ENCODE results near the gene SALL4.
"Not testable (repeated sequence)": the region's sequence is repeated elsewhere in the genome, so short reads cannot be mapped to it uniquely, and the experiment has no call there.

SALL4 gene

DNA sequence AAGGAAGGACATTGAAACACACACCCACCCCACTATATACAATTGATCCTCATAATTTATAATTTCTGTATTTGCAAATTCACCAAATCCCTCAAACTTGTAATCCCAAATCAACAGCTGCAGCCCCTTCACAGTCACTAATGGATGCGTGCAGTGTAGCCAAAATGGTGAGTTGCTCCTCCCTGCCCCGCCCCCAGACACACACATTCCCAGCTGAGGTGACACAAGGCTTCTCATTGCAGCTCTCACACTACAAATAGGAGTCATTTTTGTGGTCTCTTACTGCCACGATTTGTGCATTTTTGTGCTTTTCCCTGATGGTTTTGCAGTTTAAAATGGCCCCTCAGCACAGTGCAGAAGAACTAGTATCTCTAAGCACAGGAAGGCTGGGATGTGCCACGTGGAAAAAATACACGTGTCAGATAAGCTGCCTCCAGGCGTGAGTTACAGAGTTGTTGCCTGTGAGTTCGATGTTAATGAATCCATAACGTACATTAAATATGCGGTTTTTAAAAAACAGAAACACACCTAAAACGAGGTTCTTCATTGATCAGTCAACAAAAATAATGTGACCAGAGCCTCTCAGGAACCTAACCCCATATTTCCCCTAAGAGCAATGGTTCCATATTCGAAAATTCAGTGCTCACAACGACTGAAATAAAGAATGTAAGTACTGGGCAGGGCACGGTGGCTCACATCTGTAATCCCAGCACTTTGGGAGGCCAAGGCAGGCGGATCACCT is 42.4 kb downstream of the SALL4 start:
- TF ChIP-seq, protein P1, sequence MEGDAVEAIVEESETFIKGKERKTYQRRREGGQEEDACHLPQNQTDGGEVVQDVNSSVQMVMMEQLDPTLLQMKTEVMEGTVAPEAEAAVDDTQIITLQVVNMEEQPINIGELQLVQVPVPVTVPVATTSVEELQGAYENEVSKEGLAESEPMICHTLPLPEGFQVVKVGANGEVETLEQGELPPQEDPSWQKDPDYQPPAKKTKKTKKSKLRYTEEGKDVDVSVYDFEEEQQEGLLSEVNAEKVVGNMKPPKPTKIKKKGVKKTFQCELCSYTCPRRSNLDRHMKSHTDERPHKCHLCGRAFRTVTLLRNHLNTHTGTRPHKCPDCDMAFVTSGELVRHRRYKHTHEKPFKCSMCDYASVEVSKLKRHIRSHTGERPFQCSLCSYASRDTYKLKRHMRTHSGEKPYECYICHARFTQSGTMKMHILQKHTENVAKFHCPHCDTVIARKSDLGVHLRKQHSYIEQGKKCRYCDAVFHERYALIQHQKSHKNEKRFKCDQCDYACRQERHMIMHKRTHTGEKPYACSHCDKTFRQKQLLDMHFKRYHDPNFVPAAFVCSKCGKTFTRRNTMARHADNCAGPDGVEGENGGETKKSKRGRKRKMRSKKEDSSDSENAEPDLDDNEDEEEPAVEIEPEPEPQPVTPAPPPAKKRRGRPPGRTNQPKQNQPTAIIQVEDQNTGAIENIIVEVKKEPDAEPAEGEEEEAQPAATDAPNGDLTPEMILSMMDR (IDR thresholded peaks at IDR 0.05; ENCODE audit: control insufficient read depth, insufficient read depth, low read depth, low read length, missing control alignments) = no peak
- DNase-seq (ENCODE audit: low read depth) = no peak
- H3K4me3 ChIP-seq (ENCODE audit: control insufficient read depth, low read depth, low read length) = no peak overlapping the region

DNA sequence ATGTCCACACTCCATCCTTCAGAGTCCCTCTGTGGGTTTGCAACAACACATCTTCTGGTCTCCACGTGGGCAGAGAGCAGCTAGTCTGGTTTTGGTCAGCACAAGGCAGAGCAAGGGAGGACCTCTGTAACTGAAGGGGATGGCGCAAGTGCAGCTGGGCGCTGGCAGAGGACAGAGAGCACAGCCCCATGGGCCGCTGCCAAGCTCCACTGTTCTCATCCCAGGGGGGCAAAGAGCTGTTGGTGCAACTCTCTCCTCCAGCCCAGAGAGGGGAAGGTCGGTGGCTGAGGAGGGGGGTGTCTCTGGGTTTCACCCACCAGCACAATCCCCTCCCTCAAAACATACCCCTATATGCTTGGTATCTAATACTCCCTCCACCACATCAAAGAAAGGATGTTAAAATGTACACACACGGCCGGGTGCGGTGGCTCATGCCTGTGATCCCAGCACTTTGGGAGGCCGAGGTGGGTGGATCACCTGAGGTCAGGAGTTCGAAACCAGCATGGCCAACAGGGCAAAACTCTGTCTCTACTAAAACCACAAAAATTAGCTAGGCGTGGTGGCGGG is 43.3 kb downstream of the SALL4 start:
- no peak overlapping the region for H3K4me3 ChIP-seq (ENCODE audit: control insufficient read depth, low read depth, low read length)
- DNase-seq (ENCODE audit: low read depth) = no peak
- TF ChIP-seq, protein P1 (IDR thresholded peaks at IDR 0.05; ENCODE audit: control insufficient read depth, insufficient read depth, low read depth, low read length, missing control alignments) = no peak

DNA sequence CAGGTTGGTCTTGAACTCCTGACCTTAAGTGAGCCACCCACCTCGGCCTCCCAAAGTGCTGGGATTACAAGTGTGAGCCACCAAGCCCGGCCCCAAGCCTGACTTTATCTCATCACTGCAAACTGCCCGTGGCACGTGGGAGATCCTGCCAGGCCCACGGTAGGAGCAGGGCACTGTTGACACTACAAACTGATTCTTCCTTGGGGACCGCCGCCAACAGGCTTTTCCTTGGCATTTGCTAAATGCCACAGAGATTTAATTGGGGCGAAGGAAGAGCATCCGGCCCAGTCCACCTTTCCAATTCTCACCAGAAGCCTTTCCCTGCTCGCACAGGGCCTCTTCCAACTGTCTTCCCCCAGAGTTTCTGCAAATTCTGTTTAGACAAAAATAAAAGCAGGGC is 45.1 kb downstream of the SALL4 start:
- H3K4me3 ChIP-seq (ENCODE audit: control insufficient read depth, low read depth, low read length) = no peak overlapping the region
- no peak for DNase-seq (ENCODE audit: low read depth)
- TF ChIP-seq, protein P1 (IDR thresholded peaks at IDR 0.05; ENCODE audit: control insufficient read depth, insufficient read depth, low read depth, low read length, missing control alignments) = no peak

DNA sequence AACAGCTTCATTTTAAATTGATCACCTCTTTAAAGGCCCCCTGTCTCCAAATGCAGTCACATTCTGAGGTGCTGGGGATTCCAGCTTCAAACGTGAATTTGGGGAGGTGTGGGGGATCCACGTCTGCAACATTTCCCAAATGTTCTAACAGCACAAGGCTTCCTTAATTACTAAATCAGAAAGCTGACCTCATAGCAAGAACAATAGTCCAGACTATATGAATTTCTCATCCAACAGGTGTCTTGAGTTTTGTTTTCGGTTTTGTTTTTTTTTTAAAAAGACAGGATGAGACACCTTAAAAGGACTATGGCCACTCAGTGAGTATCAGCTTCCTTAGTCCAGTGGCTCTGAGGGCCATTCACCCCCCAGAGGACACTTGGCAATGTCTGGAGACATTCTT is 45.7 kb downstream of the SALL4 start:
- no peak for DNase-seq (ENCODE audit: low read depth)
- TF ChIP-seq, protein P1 (IDR thresholded peaks at IDR 0.05; ENCODE audit: control insufficient read depth, insufficient read depth, low read depth, low read length, missing control alignments) = no peak
- no peak overlapping the region for H3K4me3 ChIP-seq (ENCODE audit: control insufficient read depth, low read depth, low read length)

DNA sequence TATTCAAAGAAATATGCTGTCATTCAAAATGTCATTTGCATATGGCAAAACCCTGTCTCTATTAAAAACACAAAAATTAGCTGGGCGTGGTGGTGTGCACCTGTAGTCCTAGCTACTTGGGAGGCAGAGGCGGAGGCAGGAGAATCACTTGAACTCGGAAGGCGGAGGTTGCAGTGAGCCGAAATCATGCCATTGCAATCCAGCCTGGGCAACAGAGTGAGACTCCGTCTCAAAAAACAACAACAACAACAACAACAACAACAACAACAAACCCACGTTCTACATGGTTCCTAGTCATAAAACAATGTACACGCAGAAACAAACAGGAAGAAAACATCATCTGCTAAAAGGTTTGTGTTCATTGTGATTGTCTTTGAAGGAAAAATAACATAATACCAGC is 49.1 kb downstream of the SALL4 start:
- H3K4me3 ChIP-seq (ENCODE audit: control insufficient read depth, low read depth, low read length); DNase-seq (ENCODE audit: low read depth): not testable (repeated sequence)

DNA sequence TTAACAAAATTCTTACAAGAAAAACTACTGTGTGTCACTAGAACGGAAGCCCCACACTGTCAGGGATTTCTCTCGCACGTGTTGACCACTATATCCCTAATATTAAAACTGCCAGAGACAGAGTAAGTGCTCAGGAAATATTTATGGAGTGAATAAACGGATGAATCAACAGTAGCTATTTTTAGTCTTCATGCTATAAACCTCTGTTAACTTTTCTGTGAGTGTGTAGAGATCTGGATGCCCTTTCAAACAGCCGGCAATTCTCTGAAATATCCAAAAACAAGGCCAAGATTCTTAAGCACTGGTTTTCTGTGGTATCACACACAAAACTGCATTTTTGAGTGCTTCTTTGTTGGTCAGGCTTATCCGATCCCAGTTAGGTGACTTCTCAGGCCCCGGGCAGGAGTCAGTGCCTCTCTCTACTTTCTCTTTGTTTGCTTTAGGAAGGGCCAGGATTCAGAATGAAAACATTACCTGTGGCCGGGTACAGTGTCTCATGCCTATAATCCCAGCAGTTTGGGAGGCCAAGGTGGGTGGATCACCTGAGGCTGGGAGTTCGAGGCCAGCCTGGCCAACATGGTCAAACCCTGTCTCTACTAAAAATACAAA is 49.9 kb downstream of the SALL4 start:
- TF ChIP-seq, protein P1 (IDR thresholded peaks at IDR 0.05; ENCODE audit: control insufficient read depth, insufficient read depth, low read depth, low read length, missing control alignments) = no peak
- H3K4me3 ChIP-seq (ENCODE audit: control insufficient read depth, low read depth, low read length) = peak overlapping the region; percentile 10
- DNase-seq (ENCODE audit: low read depth) = peak; percentile 86

DNA sequence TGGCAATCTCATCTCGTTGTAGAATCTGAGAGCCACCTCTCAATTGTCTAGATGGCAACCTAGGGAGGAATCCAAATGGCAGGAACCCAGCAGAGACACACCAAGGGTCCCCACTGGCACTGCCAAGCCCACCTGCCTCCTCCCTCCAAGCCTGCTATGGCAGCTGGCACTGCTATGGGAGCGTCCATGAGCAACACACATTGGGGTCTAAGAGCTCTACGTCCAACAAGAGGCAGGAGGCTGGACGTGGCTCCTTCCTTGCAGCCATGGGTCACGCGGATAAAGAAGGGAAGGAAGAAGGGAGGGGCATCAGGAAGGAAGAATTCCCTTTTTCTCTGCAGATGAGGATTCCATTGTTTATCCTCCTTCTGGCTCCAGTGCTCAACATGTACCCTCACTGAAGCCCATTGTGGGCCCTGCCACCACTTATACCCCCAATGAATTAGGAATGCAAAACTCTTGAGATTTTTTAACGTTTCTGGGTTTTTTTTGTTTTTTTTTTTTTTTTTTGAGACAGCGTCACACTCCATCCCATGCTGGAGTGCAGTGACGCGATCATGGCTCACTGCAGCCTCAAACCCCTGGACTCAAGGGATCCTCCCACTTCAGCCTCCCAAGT is 51.4 kb downstream of the SALL4 start:
- TF ChIP-seq, protein P1 (IDR thresholded peaks at IDR 0.05; ENCODE audit: control insufficient read depth, insufficient read depth, low read depth, low read length, missing control alignments) = no peak
- no peak for DNase-seq (ENCODE audit: low read depth)
- no peak overlapping the region for H3K4me3 ChIP-seq (ENCODE audit: control insufficient read depth, low read depth, low read length)

Measured in AG09309 (cell line).